Activated CD4-positive, alpha-beta T cell treated with anti-CD3 and anti-CD28 coated beads, Interleukin-2, amount 10 ng/mL, durations not matched to agents 7 days and 5 days (primary cell): Measurements from ENCODE around the gene ZNF580. TPM values are rescaled to one million over a fixed set of nuclear protein-coding genes. Genes with fewer than 3 reads are reported as not detected.

ENCODE experiments used
- CTCF ChIA-PET: fragments of 350-600 bp; sonication (Branson Sonifier 250); formaldehyde crosslinking; loops from one replicate; lab custom pipeline; 2021; ENCODE audit warnings: antibody characterized with exemption; lab: Charles Lee
- POLR2A ChIA-PET: fragments of 350-600 bp; sonication (Branson Sonifier 250); formaldehyde crosslinking; loops from one replicate; lab custom pipeline; 2021; ENCODE audit warnings: antibody characterized with exemption; lab: Charles Lee
- DNase-seq: peaks from one replicate; pipeline ENCODE4 v3.0.0-alpha.2; 2020
- H3K27ac Mint-ChIP-seq: one replicate; pipeline ENCODE4 v1.8.0; 2021; ENCODE audit warnings: mild to moderate bottlenecking, moderate library complexity, mixed read lengths
- H3K27me3 Mint-ChIP-seq: one replicate; pipeline ENCODE4 v1.8.0; 2021; ENCODE audit warnings: mixed read lengths
- H3K36me3 Mint-ChIP-seq: one replicate; pipeline ENCODE4 v1.8.0; 2021; ENCODE audit warnings: low read depth, mixed read lengths
- H3K4me1 Mint-ChIP-seq: one replicate; pipeline ENCODE4 v1.8.0; 2021; ENCODE audit warnings: mixed read lengths
- H3K4me3 Mint-ChIP-seq: one replicate; pipeline ENCODE4 v1.8.0; 2021; ENCODE audit warnings: mild to moderate bottlenecking, moderate library complexity, mixed read lengths
- H3K9me3 Mint-ChIP-seq: one replicate; pipeline ENCODE4 v1.8.0; 2021; ENCODE audit warnings: mixed read lengths
- total RNA-seq, 2 experiments: library from RNA; stranded (reverse); gene quantifications; one replicate each; pipeline ENCODE4 v1.2.3, GENCODE V29; 2021

Gene ZNF580
- total RNA-seq, 2 experiments from 2014 or later: 44.6 to 45.9 TPM

- Mint-ChIP-seq H3K9me3 (no peaks in the 10 kb centered on the region), H3K27ac (peak overlapping the region; percentile 98), H3K36me3 (peaks cover 25% of the 10 kb centered on the region), H3K4me1 (peaks cover 52% of the 10 kb centered on the region), H3K4me3 (peak overlapping the region; percentile 93), H3K27me3 (no peaks in the 10 kb centered on the region)
- ChIA-PET CTCF (interaction anchor here (1.1 to 2.2 kb wide), 2 partner anchors 9 to 10 kb away, joined by 3 to 11 read pairs; partner anchors contain the start of gene U2AF2), POLR2A (no interaction called here)
- DNase-seq: no peak
Measured at GRCh38 chr19:55644191-55644833, 3.5 kb downstream of the ZNF580 start.

GRCh38 chr19:55644842-55645511, 4.2 kb downstream of the ZNF580 start:
- H3K36me3 Mint-ChIP-seq: peaks cover 25% of the 10 kb centered on the region
- POLR2A ChIA-PET: no interaction called here

GRCh38 chr19:55645512-55645881, 4.7 kb downstream of the ZNF580 start:
- ChIA-PET POLR2A (no interaction called here), CTCF (interaction anchor here (2.2 kb wide), 1 partner anchor 9 kb away, joined by 11 read pairs; the partner anchor contains the start of gene U2AF2)
- Mint-ChIP-seq H3K4me3 (peak overlapping the region; percentile 47), H3K4me1 (peaks cover 53% of the 10 kb centered on the region), H3K27ac (peak overlapping the region; percentile 57), H3K27me3 (no peaks in the 10 kb centered on the region), H3K36me3 (peaks cover 27% of the 10 kb centered on the region), H3K9me3 (no peaks in the 10 kb centered on the region)
- no peak for DNase-seq

More at GRCh38 chr19:55644842-55645511, 4.2 kb downstream of the ZNF580 start:
- Mint-ChIP-seq H3K4me3 (peak overlapping the region; percentile 93), H3K27me3 (no peaks in the 10 kb centered on the region), H3K27ac (peak overlapping the region; percentile 57), H3K9me3 (no peaks in the 10 kb centered on the region), H3K4me1 (peaks cover 53% of the 10 kb centered on the region)
- CTCF ChIA-PET: interaction anchor here (1.1 to 2.2 kb wide), 2 partner anchors 8 to 9 kb away, joined by 3 to 11 read pairs; partner anchors contain the start of gene U2AF2
- DNase-seq: no peak

GRCh38 chr19:55646889-55647731, 6.3 kb downstream of the ZNF580 start:
- Mint-ChIP-seq H3K4me3 (peak overlapping the region; percentile 75), H3K4me1 (peaks cover 53% of the 10 kb centered on the region), H3K36me3 (peaks cover 23% of the 10 kb centered on the region), H3K27me3 (no peaks in the 10 kb centered on the region), H3K27ac (peak overlapping the region; percentile 54), H3K9me3 (no peaks in the 10 kb centered on the region)
- no peak for DNase-seq
- POLR2A ChIA-PET: interaction anchor here (0.6 kb wide), 1 partner anchor 489 kb away, joined by 3 read pairs; no protein-coding TSS in a partner anchor
- CTCF ChIA-PET: interaction anchor here (0.6 to 1.7 kb wide), 8 partner anchors 9 to 785 kb away, joined by 3 to 12 read pairs (median 4); no protein-coding TSS in a partner anchor

- peaks cover 23% of the 10 kb centered on the region for H3K36me3 Mint-ChIP-seq
- POLR2A ChIA-PET: interaction anchor here (0.6 kb wide), 1 partner anchor 490 kb away, joined by 3 read pairs; no protein-coding TSS in a partner anchor
- H3K27ac Mint-ChIP-seq: peak within 1 kb of the TSS; percentile 77
- peaks cover 51% of the 10 kb centered on the region for H3K4me1 Mint-ChIP-seq
- H3K27me3 Mint-ChIP-seq: no peaks in the 10 kb centered on the region
- H3K9me3 Mint-ChIP-seq: no peaks in the 10 kb centered on the region
- CTCF ChIA-PET: interaction anchor here (0.6 to 2.1 kb wide), 9 partner anchors 8 to 786 kb away, joined by 3 to 12 read pairs (median 4); no protein-coding TSS in a partner anchor
- peak within 1 kb of the TSS; percentile 75 for H3K4me3 Mint-ChIP-seq
- peak; percentile 42 for DNase-seq
Measured at GRCh38 chr19:55647732-55648584, 7.2 kb downstream of the ZNF580 start, which contains the start of gene CCDC106. Gene CCDC106, plus strand, starts transcription at chr19:55648212. Its CDS starts 835 bp downstream, at chr19:55649047.

GRCh38 chr19:55648585-55649267, 7.9 kb downstream of the ZNF580 start:
- Mint-ChIP-seq H3K27me3 (no peaks in the 10 kb centered on the region), H3K9me3 (no peaks in the 10 kb centered on the region), H3K4me3 (peak overlapping the region; percentile 71), H3K27ac (peak overlapping the region; percentile 62), H3K4me1 (peaks cover 46% of the 10 kb centered on the region), H3K36me3 (peaks cover 18% of the 10 kb centered on the region)
- CTCF ChIA-PET: interaction anchor here (0.7 to 2.1 kb wide), 2 partner anchors 9 to 23 kb away, joined by 4 to 6 read pairs; no protein-coding TSS in a partner anchor
- POLR2A ChIA-PET: no interaction called here
- no peak for DNase-seq

- ChIA-PET CTCF (interaction anchor here (0.7 to 2.1 kb wide), 3 partner anchors 10 to 24 kb away, joined by 4 to 6 read pairs (median 4); no protein-coding TSS in a partner anchor), POLR2A (no interaction called here)
- Mint-ChIP-seq H3K4me1 (peaks cover 40% of the 10 kb centered on the region), H3K27me3 (no peaks in the 10 kb centered on the region), H3K4me3 (peak overlapping the region; percentile 64), H3K27ac (peak overlapping the region; percentile 82), H3K36me3 (peaks cover 18% of the 10 kb centered on the region), H3K9me3 (no peaks in the 10 kb centered on the region)
- no peak for DNase-seq
Measured at GRCh38 chr19:55649268-55650125, 8.7 kb downstream of the ZNF580 start.

GRCh38 chr19:55650126-55650557, 9.3 kb downstream of the ZNF580 start:
- no peaks in the 10 kb centered on the region for H3K9me3 Mint-ChIP-seq
- POLR2A ChIA-PET: no interaction called here
- H3K4me3 Mint-ChIP-seq: peak overlapping the region; percentile 27
- H3K27ac Mint-ChIP-seq: no peak overlapping the region
- H3K27me3 Mint-ChIP-seq: no peaks in the 10 kb centered on the region
- no peak for DNase-seq
- H3K36me3 Mint-ChIP-seq: peaks cover 18% of the 10 kb centered on the region
- peaks cover 38% of the 10 kb centered on the region for H3K4me1 Mint-ChIP-seq
- CTCF ChIA-PET: interaction anchor here (1.4 to 2.1 kb wide), 2 partner anchors 10 to 13 kb away, joined by 4 to 6 read pairs; no protein-coding TSS in a partner anchor

GRCh38 chr19:55650602-55651230, 9.9 kb downstream of the ZNF580 start:
- Mint-ChIP-seq H3K4me1 (peaks cover 33% of the 10 kb centered on the region), H3K36me3 (peaks cover 18% of the 10 kb centered on the region), H3K4me3 (peak overlapping the region; percentile 22), H3K27me3 (no peaks in the 10 kb centered on the region), H3K9me3 (no peaks in the 10 kb centered on the region), H3K27ac (no peak overlapping the region)
- DNase-seq: no peak
- CTCF ChIA-PET: interaction anchor here (1.4 kb wide), 1 partner anchor 14 kb away, joined by 4 read pairs; no protein-coding TSS in a partner anchor
- POLR2A ChIA-PET: no interaction called here

- ChIA-PET CTCF (no interaction called here), POLR2A (no interaction called here)
- H3K4me3 Mint-ChIP-seq: peak overlapping the region; percentile 22
- H3K4me1 Mint-ChIP-seq: peaks cover 38% of the 10 kb centered on the region
- no peak for DNase-seq
- no peaks in the 10 kb centered on the region for H3K9me3 Mint-ChIP-seq
- H3K27me3 Mint-ChIP-seq: no peaks in the 10 kb centered on the region
- no peak overlapping the region for H3K27ac Mint-ChIP-seq
- peaks cover 23% of the 10 kb centered on the region for H3K36me3 Mint-ChIP-seq
Measured at GRCh38 chr19:55651236-55651635, 10.4 kb downstream of the ZNF580 start.
